GM18517 (cell line): ENCODE results near the gene RAB4B.
"Not testable (repeated sequence)": the region's sequence is repeated elsewhere in the genome, so short reads cannot be mapped to it uniquely, and the experiment has no call there.

Experiments
- ATAC-seq: cut with Tn5 transposase; IDR thresholded peaks from one replicate; pipeline ENCODE4 v1.9.1; 2021; ENCODE audit warnings: mild to moderate bottlenecking, moderate library complexity; ENCODE audit not compliant: unreplicated experiment

The RAB4B gene

GRCh38 chr19:40842012-40842411 is 64.0 kb downstream of the RAB4B start:
- not testable (repeated sequence) for ATAC-seq

DNA sequence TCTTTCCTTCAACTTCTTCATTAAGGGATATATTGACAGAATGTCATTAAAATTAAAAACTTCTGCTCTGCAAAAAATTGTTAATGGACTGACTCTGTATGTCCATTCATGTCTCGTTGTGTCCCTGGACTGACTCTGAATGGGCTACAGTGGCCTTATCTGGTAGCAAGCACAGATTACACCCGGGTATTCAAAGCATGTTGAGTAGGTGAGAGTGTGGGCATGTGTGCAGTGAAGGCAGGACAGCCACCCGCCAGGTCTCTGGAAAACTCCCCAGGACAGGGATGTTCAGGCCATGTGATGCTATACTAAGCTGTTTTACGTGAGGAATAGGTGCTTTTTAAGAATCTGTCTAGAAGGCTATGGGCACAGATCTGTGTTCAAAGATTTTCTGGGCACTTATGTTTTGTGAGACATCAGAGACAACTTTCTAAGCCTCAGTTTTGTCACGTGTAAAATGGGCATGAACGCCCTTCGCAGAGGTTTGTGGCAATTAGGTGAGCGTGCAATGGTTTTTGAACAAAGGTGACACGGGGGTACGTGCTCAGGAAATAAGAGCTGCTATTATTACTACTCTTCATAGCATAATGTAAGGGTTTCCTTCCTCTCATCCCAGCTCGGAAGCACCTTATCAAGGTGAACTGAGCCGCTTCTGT is 65.1 kb downstream of the RAB4B start:
- not testable (repeated sequence) for ATAC-seq

- not testable (repeated sequence) for ATAC-seq
These were observed 65.6 kb downstream of the RAB4B start for GRCh38 chr19:40843653-40844052.
